GM11168 (cell line): ENCODE measurements around the gene ZNF575.

Experiments
- in situ Hi-C: fragments of 300-500 bp; cut with MboI; formaldehyde crosslinking; loops from one replicate; pipeline ENCODE4 v1.12.0; 2022; ENCODE audit warnings: low sequenced_read_pairs; ENCODE audit not compliant: unreplicated experiment

The ZNF575 gene

DNA sequence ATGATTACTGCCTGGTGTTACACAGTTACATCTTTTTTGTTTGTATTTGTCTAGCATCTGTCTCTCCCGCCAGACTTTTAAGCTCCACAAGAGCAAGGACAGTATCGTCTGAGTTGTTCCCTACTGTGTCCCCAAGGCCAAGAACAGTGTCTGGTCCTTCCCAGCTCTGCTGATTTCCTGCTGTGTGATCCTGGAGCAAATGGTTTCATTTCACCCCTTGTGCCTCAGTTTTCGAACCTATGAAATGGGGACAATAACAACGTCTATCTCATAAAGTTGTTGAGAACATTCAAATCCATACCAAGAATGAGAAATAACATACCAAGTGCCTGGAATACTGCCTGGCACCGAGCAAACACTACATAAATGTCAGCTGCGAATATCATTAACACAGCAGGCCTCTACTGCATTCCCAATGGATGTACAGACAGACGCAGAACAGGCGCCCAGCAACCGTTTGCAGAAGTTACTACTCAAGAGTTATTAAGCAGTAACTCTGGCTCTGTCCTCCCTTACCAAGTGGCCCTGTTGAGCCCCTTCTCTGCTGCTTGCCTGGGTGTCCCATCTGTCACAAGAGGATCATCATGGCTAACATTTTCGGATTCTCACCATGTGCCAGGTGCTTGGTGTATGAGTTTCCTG lies 30.9 kb downstream of the ZNF575 start:
- in situ Hi-C loops, result no loop called here

DNA sequence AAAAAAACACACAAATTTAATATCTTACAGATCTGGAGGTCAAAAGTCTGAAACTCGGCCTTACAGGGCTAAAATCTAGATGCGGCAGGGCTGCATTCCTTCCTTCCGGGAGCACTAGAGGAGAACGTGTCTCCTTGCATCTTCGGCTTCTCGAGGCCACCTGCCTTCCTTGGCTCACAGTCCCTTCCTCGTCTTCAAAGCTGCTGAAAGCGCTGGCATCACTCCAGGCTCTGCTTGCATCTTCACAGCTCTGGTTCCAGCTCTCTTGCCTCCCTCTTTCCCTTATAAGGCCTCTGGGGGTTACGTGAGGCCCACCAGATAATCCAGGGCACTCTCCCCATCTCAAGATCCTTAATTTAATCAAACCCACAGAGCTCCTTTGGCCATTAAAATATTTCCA lies 31.8 kb downstream of the ZNF575 start:
- in situ Hi-C loops, result no loop called here

DNA sequence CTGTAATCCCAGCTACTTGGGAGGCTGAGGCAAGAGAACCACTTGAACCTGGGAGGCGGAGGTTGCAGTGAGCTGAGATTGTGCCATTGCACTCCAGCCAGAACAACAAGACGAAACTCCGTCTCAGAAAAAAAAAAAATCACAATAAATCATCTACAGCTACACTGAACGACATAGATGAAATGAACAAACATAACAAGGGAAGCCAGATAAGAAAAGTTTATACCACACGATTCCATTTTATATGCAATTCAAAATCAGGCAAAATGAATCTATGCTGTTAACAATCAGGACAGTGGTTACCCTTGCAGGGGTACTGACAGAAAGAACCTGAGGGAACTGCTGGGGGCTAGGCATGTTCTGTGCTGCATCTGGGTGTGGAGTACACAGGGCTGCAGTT lies 36.7 kb downstream of the ZNF575 start:
- in situ Hi-C loops, result no loop called here

DNA sequence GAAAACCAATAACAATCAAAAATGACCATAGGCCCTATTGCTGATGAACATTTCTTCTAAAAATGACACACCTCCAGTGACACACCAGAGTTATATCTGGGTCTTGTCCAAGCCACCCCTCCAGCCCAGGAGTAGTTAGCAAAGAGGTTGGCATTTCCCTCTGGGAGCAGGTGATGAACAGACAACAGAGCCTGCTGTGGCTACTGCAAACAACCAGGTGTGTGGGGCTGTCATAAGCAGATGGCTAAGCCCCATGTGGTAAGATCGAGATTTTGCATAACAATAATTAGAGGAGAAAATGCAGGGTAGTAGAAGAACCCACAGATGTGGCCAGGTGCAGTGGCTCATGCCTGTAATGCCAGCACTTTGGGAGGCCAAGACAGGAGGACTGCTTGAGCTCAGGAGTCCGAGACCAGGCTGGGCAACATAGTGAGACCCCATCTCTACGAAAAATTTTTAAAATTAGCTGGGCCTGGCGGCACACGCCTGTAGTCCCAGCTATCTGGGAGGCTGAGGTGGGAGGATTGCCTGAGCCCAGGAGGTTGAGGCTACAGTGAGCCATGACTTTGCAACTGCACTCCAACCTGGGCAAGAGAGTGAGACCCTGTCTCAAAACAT lies 37.3 kb downstream of the ZNF575 start:
- in situ Hi-C loops, result no loop called here

DNA sequence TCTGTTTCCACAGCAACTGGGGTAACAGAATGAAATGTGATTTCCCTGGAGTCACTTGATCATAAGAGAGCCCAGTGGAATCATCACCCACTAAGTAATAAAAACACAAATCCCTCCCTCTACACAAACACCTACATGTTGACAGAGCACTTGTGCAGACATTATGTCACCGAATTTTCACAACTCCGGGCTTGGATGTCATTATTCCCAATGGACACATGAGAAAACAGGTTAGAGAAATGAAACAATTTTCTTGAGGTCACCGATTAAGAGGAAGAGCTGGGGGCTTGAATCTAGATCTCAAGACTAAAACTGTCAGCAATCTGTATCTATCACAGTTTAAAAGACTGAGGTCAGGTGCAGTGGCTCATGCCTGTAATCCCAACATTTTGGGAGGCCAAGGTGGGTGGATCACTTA lies 39.2 kb downstream of the ZNF575 start:
- in situ Hi-C loops, result no loop called here

DNA sequence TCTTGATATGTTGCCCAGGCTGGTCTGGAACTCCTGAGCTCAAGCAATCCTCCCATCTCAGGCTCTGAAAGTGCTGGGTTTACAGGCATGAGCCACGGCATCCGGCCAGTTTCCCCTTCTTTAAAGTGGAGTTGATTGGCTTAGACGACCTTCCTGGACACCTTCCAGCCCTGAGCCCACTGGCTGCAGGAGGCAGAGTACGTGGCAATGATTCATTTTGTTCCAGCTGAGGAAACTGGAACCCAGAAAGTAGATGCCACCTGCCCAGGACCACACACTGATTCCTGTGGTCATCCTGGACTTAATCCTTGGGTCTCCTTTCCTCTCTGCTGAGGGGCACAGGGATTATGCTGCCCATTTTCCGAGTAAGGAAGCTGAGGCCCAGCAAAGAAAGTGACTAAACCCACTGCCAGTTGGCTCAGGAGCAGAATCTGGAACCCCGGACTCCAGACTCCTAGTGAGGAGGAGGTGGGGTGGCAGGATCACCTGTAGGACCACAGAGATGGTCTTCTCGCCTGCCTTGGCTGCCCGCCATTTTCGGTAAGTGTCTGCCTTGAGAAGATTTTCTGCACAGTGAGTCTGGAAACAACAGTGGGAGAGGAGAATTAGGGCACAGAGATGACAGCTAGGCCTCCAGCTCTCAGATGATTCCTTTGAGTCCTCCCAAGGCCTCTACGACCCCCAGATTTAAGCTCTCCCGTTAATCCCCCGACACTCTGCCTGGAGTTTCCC lies 41.6 kb downstream of the ZNF575 start:
- in situ Hi-C loops, result no loop called here

DNA sequence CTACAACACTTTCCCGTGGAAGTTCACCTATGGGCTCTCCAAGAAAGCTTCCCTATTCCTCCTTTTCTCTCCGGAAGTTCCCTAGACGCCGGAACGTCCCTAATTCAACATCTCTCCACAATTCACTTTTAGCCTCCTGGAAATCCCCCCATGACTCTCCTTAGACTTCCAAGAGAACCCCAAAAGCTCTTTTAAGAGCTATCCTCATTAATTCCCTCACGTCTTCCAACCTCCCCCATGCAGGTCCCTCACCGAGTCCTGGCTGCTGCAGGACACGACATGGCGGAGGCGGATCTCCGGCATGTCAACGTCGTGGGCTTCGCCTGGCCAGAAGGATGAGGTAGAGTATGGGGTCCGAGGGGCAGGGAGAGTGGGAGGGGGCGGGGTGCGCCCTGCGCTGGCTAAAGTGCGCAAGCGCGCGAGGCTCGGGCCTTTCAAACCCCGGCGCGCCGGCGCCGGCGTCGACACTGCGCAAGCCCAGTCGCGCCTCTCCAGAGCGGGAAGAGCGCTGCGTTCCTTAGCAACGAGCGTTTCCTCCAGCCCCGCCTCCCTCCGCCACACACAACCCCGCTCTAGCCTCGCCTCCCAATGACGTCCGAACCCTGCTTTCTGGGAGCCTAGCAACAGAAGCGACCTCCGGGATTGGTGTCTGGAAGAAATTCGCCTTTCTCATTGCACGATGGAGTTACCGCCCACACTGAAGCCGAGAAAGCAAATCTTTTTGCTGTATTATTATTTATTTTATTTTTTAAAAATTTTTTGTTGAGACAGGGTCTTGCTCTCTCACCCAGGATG lies 42.4 kb downstream of the ZNF575 start, which contains the start of the genes PINLYP and XRCC1:
Gene PINLYP (plus strand): TSS at position 646 of the 795 bp plus-strand sequence. CDS start 1,391 bp downstream, outside the sequence.
Gene XRCC1 (minus strand): TSS at position 372 of the 795 bp plus-strand sequence. CDS start 69 bp downstream, at position 303.
- in situ Hi-C loops, result no loop called here

DNA sequence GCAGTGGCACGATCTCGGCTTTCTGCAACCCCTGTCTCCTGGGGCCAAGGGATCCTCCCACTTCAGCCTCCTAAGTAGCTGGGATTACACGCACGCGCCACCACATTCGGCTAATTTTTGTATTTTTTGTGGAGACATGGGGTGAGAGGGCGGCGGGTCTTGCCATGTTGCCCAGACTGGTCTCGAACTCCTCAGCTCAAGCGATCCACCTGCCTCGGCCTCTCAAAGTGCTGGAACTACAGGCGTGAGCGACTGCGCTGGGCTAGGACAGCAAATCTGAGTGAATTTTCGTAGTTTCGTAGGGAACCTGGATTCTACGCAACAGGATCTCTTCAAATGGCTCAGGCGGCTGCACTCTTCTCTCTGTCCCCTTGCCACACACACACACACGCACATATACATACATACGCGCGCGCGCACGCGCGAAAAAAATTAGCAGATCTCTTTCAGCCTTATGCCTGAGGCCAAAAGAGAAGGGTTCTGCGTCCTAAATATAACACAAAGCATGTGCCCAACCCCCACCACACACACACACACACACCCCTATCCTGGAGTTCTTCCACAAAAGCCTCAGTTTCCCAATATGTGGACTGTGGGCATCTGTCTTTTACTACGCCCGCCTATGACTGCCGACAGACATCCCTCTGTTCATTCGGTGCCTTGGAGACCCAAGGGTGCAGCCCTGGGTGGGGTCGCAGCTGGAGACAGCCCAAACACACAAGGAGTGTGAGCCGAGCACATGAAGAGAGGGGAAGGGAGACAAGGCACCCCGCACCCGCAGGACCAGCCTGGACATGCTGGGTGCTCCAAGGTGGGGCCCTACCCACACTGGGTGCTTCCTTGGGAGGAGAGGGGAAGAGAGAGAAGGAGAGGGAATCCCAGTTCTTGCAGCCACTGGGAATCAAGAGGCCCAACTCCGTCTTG lies 43.2 kb downstream of the ZNF575 start:
- in situ Hi-C loops, result no loop called here

DNA sequence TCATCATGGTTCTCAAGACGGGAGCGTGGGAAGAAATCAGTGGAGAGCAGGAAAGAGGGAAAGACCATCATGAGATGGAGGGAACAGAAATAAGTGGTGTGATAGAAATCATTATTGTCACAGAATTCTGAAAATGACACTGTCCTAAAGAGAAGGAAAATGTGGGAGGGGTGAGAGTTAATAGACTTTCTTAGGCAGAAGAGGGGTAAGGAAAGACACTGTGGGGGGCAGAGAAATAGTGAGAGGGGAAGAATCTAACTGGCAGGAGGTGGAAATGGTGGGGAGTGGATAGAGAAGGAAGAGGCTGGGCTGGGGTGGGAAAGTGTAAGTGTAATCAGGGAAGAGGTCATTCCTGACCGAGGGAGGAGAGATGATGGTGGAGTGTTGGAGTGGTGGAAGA lies 45.8 kb downstream of the ZNF575 start:
- in situ Hi-C loops, result no loop called here

DNA sequence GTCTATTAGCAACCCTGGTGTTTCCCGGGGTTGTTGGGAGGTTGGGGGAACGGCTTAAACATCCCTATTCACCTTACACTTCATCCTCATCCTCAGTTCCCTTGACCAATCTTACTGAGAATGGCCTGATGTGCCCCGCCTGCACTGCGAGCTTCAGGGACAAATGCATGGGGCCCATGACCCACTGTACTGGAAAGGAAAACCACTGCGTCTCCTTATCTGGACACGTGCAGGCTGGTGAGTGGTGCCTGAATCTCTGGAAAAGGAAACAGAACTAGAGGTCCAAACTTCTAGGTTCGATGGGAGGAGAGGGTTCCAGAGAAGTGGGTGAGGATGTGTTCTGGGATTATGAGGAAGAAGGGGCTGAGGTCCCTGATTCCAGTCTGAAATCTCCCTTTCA lies 48.5 kb downstream of the ZNF575 start:
- in situ Hi-C loops, result no loop called here

DNA sequence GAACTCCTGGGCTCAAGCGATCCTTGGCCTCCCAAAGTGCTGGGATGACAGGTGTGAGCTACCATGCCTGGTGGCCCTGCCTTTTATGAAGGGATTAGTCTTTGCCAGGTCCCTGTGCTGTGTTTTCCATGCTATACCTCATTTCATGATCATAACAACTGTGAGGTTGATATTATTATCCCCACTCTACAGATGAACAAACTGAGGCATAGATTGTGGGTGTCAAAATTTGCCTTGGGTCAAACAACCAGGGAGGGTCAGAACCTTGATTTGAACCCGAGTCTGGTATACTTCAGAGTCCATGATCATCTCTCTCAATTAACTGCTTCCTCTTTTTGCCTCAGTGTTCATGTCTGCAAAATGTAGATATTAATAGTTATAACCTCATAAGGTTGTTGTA lies 49.5 kb downstream of the ZNF575 start:
- in situ Hi-C loops, result no loop called here

DNA sequence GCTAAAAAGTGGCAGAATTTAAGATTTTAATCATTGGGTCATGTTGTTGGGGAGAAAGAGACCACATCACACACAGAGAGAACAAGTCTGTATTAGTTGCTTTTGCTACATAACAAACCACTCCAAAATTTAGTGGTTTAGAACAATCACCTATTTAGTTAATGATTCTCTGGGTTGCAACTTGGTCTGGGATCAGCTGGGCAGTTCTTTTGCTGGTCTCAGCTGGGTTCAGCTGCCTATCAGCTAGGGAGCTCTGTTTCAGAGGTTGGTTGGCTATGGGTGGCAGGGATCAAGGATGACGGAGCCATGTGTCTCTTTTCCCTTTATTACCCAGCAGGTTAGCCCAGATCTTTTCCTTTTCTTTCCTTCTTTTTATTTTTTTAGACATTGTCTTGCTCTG lies 51.5 kb downstream of the ZNF575 start:
- in situ Hi-C loops, result no loop called here
